SU-DHL-6 (cell line): ENCODE results near the gene ELFN2.

Source experiments
- H2AFZ ChIP-seq: fragments of 200-600 bp; sonication (generic); 2 replicates; pipeline ENCODE4 v1.6.1; 2014; ENCODE audit warnings: low read depth, mild to moderate bottlenecking, moderate library complexity, mixed read lengths, antibody characterized with exemption, low read length; ENCODE audit not compliant: severe bottlenecking
- H3F3A ChIP-seq: fragments of 200-600 bp; shearing (Covaris generic); 2 replicates; pipeline ENCODE4 v1.6.0; 2016; ENCODE audit warnings: antibody characterized with exemption, mild to moderate bottlenecking; ENCODE audit not compliant: insufficient read depth
- H3K27ac ChIP-seq: fragments of 200-600 bp; sonication (generic); 2 replicates; pipeline ENCODE4 v1.5.1; 2016; ENCODE audit warnings: low read depth, mild to moderate bottlenecking, low read length, moderate library complexity, mixed read lengths
- H3K27me3 ChIP-seq: fragments of 200-600 bp; sonication (generic), shearing (Covaris generic); 2 replicates; pipeline ENCODE4 v1.6.0; 2014; ENCODE audit warnings: mild to moderate bottlenecking, low read length
- H3K36me3 ChIP-seq: fragments of 200-600 bp; sonication (generic); 2 replicates; pipeline ENCODE4 v1.6.1; 2014; ENCODE audit warnings: mild to moderate bottlenecking, low read length, mixed read lengths
- H3K4me2 ChIP-seq: fragments of 300-600, 200-600 bp; shearing (Covaris generic), sonication (generic); 2 replicates; pipeline ENCODE4 v1.6.0; 2014; ENCODE audit warnings: low read length, low read depth, mild to moderate bottlenecking; ENCODE audit not compliant: poor library complexity, severe bottlenecking
- H3K4me3 ChIP-seq: fragments of 200-600 bp; sonication (generic); 2 replicates; pipeline ENCODE4 v1.5.1; 2014; ENCODE audit warnings: antibody characterized with exemption, low read length, mild to moderate bottlenecking, mixed read lengths; ENCODE audit not compliant: insufficient read depth, poor library complexity, severe bottlenecking
- H3K79me2 ChIP-seq: fragments of 200-600 bp; sonication (generic); 2 replicates; pipeline ENCODE4 v1.6.1; 2014; ENCODE audit warnings: mild to moderate bottlenecking, low read length, moderate library complexity; ENCODE audit not compliant: insufficient read depth
- H3K9ac ChIP-seq: fragments of 200-600 bp; sonication (generic); 2 replicates; pipeline ENCODE4 v1.7.0; 2014; ENCODE audit warnings: mild to moderate bottlenecking, low read length
- H3K9me2 ChIP-seq: fragments of 200-600 bp; sonication (generic); replicated peaks from 2 replicates; pipeline ENCODE4 v1.6.1; 2014; ENCODE audit warnings: low read length; ENCODE audit not compliant: insufficient read depth
- H3K9me3 ChIP-seq: fragments of 200-600 bp; sonication (generic); 2 replicates; pipeline ENCODE4 v1.6.1; 2014; ENCODE audit warnings: low read length, mixed read lengths; ENCODE audit not compliant: insufficient read depth
- H4K20me1 ChIP-seq: fragments of 200-600 bp; sonication (generic); 2 replicates; pipeline ENCODE4 v1.6.1; 2014; ENCODE audit warnings: low read depth, mild to moderate bottlenecking, antibody characterized with exemption, low read length, moderate library complexity, mixed read lengths
- CTCF ChIP-seq: fragments of 200-600 bp; sonication (generic); IDR thresholded peaks from one replicate; pipeline ENCODE4 v1.5.1; 2017; ENCODE audit warnings: antibody characterized with exemption, mild to moderate bottlenecking, low read length, moderate library complexity; ENCODE audit not compliant: insufficient read depth, poor library complexity, severe bottlenecking
- EZH2phosphoT487 ChIP-seq: fragments of 200-600 bp; sonication (generic), shearing (Covaris generic); conservative IDR thresholded peaks from 2 replicates; pipeline ENCODE4 v1.6.1; 2018; ENCODE audit warnings: mild to moderate bottlenecking, antibody characterized with exemption, low read length, moderate library complexity, mixed read lengths

The ELFN2 gene

GRCh38 chr22:37413546-37413945, 13.7 kb downstream of the ELFN2 start:
- no peak for TF ChIP-seq CTCF
- TF ChIP-seq EZH2phosphoT487: no peak
- Histone ChIP-seq H3K9ac (no peak overlapping the region), H3K9me3 (no peaks in the 10 kb centered on the region), H3K9me2 (no peaks in the 10 kb centered on the region), H3F3A (no peaks in the 10 kb centered on the region), H3K4me2 (no peak overlapping the region), H3K27ac (no peak overlapping the region), H3K79me2 (no peaks in the 10 kb centered on the region), H3K36me3 (no peaks in the 10 kb centered on the region), H3K4me3 (no peak overlapping the region), H4K20me1 (no peaks in the 10 kb centered on the region), H2AFZ (no peak overlapping the region), H3K27me3 (no peaks in the 10 kb centered on the region)

- Histone ChIP-seq H3K9me3 (no peaks in the 10 kb centered on the region), H4K20me1 (no peaks in the 10 kb centered on the region), H3K4me2 (no peak overlapping the region), H3F3A (no peaks in the 10 kb centered on the region), H3K79me2 (no peaks in the 10 kb centered on the region), H3K4me3 (no peak overlapping the region), H3K27ac (no peak overlapping the region), H3K27me3 (no peaks in the 10 kb centered on the region), H3K9me2 (no peaks in the 10 kb centered on the region), H2AFZ (no peak overlapping the region), H3K36me3 (no peaks in the 10 kb centered on the region), H3K9ac (no peak overlapping the region)
- TF ChIP-seq EZH2phosphoT487: no peak
- TF ChIP-seq CTCF: no peak
Measured at GRCh38 chr22:37412495-37413250, 14.6 kb downstream of the ELFN2 start.

GRCh38 chr22:37411655-37412054, 15.6 kb downstream of the ELFN2 start:
- no peak for TF ChIP-seq EZH2phosphoT487
- no peak for TF ChIP-seq CTCF
- H3K4me2 ChIP-seq: no peak overlapping the region
- H3K9ac ChIP-seq: no peak overlapping the region
- no peaks in the 10 kb centered on the region for H3K27me3 ChIP-seq
- no peak overlapping the region for H2AFZ ChIP-seq
- no peaks in the 10 kb centered on the region for H3F3A ChIP-seq
- no peaks in the 10 kb centered on the region for H3K36me3 ChIP-seq
- H4K20me1 ChIP-seq: no peaks in the 10 kb centered on the region
- H3K9me3 ChIP-seq: no peaks in the 10 kb centered on the region
- H3K27ac ChIP-seq: no peak overlapping the region
- no peaks in the 10 kb centered on the region for H3K79me2 ChIP-seq
- no peaks in the 10 kb centered on the region for H3K9me2 ChIP-seq
- H3K4me3 ChIP-seq: no peak overlapping the region
